Suprapubic skin (tissue), 4 donors: ENCODE results near the gene GALNT11. TPM values are rescaled to one million over a fixed set of nuclear protein-coding genes. Genes with fewer than 3 reads are reported as not detected.

ENCODE experiments used
- DNase-seq, 2 donors: peaks; one replicate each; pipeline ENCODE4 v3.0.0-alpha.2; 2019; ENCODE audit warnings: low spot score in 2 of 2
- H3K27ac ChIP-seq: fragments of 200-600 bp; sonication (generic); one replicate; pipeline ENCODE4 v1.5.1; 2019
- H3K27me3 ChIP-seq: fragments of 200-600 bp; sonication (generic); one replicate; pipeline ENCODE4 v1.5.1; 2019
- H3K36me3 ChIP-seq: fragments of 200-600 bp; sonication (generic); one replicate; pipeline ENCODE4 v1.5.1; 2019
- H3K4me1 ChIP-seq: fragments of 200-600 bp; sonication (generic); one replicate; pipeline ENCODE4 v1.5.1; 2019
- H3K4me3 ChIP-seq: fragments of 200-600 bp; sonication (generic); one replicate; pipeline ENCODE4 v1.5.1; 2019; ENCODE audit warnings: mild to moderate bottlenecking
- H3K9me3 ChIP-seq: fragments of 200-600 bp; sonication (generic); one replicate; pipeline ENCODE4 v1.5.1; 2019
- EP300 ChIP-seq: sonication (generic); formaldehyde crosslinking; IDR thresholded peaks from one replicate; pipeline ENCODE4 v1.6.1; 2017; ENCODE audit warnings: antibody characterized with exemption
- POLR2A ChIP-seq, 2 donors: fragments of 450-650 bp; IDR thresholded peaks; one replicate each; pipeline ENCODE4 v1.6.1; 2017; ENCODE audit warnings: antibody characterized with exemption in 2 of 2, mild to moderate bottlenecking in 2 of 2, moderate library complexity in 2 of 2
- POLR2AphosphoS5 ChIP-seq, 3 donors: sonication (generic); formaldehyde crosslinking; IDR thresholded peaks; one replicate each; pipeline ENCODE4 v1.6.1; 2017; ENCODE audit warnings: antibody characterized with exemption in 3 of 3
- WGBS: methylation state at CpG from one replicate; pipeline ENCODE4 v1.1.5; 2018; 5-methylcytosine and 5-hydroxymethylcytosine counted together
- total RNA-seq, 4 donors: library from RNA; depleted of rRNA; stranded (reverse); fragments of >200 nt; gene quantifications; one replicate each; pipeline ENCODE4 v1.1.0, GENCODE V29; 2016
- TF ChIP-seq, protein P1 (sequence below), 2 donors: fragments of 200-600 bp in 1 of 2; fragments of 450-650 bp in 1 of 2; sonication (generic) in 1 of 2; IDR thresholded peaks; one replicate each; pipeline ENCODE4 v1.5.1; 2016 to 2019; ENCODE audit warnings: antibody characterized with exemption in 2 of 2, mild to moderate bottlenecking in 1 of 2, moderate library complexity in 1 of 2

GALNT11 gene
- total RNA-seq, 4 donors from 2014 or later: 34.5 to 48.6 (median 42.5) TPM

DNA sequence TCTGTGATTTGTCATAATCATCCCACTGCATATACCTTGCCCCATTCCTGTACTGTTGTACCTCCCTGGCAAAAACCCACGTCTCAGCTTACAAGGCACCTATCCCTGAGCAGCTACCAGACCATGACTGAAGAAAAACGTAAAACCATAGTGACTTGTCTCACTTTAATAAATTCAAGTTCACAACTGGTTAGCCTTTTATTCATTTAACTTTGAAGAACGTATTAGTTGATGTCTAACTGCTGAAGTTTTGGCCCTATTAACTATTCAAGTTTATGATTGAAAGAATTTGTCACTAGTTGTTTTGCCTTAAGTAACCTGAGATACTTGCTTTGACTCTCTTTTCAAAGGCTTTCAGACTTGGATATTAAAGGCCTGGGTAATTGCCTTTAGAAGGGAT, 59.7 kb downstream of the GALNT11 start:
- Histone ChIP-seq H3K27me3 (no peaks in the 10 kb centered on the region), H3K36me3 (no peaks in the 10 kb centered on the region)
- TF ChIP-seq EP300 (no peak), POLR2A (IDR thresholded peaks at IDR 0.05) (no peak)

DNA sequence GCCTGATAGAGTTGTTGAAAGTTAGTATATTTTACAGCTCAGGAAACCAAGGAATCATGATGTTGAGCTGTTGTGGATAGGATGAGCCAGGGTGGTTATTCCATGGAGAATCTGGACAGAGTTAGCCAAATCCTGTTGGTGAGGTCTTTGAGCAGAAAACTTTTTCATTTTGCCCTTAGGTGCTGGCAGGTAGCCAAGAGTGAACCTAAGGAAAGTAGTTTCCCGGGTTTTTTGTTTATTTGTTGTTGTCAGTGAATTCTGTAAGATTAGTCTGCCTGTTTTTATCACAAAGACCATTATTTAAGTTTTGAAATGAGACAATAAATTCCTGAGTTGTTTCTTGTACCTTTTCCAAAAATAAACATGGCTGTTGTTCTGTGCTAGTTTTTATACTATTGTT, 61.0 kb downstream of the GALNT11 start:
- TF ChIP-seq POLR2AphosphoS5 (IDR thresholded peaks at IDR 0.05) (no peak), POLR2A (IDR thresholded peaks at IDR 0.05) (no peak), EP300 (no peak)
- TF ChIP-seq, protein P1, sequence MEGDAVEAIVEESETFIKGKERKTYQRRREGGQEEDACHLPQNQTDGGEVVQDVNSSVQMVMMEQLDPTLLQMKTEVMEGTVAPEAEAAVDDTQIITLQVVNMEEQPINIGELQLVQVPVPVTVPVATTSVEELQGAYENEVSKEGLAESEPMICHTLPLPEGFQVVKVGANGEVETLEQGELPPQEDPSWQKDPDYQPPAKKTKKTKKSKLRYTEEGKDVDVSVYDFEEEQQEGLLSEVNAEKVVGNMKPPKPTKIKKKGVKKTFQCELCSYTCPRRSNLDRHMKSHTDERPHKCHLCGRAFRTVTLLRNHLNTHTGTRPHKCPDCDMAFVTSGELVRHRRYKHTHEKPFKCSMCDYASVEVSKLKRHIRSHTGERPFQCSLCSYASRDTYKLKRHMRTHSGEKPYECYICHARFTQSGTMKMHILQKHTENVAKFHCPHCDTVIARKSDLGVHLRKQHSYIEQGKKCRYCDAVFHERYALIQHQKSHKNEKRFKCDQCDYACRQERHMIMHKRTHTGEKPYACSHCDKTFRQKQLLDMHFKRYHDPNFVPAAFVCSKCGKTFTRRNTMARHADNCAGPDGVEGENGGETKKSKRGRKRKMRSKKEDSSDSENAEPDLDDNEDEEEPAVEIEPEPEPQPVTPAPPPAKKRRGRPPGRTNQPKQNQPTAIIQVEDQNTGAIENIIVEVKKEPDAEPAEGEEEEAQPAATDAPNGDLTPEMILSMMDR (IDR thresholded peaks at IDR 0.05): no peak
- no peaks in the 10 kb centered on the region for H3K27me3 ChIP-seq
- no peaks in the 10 kb centered on the region for H3K36me3 ChIP-seq
- H3K27ac ChIP-seq: no peak overlapping the region
- H3K9me3 ChIP-seq: peaks cover 11% of the 10 kb centered on the region
- H3K4me1 ChIP-seq: peaks cover 7% of the 10 kb centered on the region
- WGBS: 29% methylated on average over 1 of the region's 1 CpG
- H3K4me3 ChIP-seq: no peak overlapping the region
- no peak for DNase-seq

More for the DNA sequence above, 59.7 kb downstream of the GALNT11 start:
- Histone ChIP-seq H3K9me3 (peaks cover 11% of the 10 kb centered on the region), H3K27ac (no peak overlapping the region), H3K4me3 (no peak overlapping the region), H3K4me1 (peaks cover 7% of the 10 kb centered on the region)
- DNase-seq: no peak
- 91% methylated on average over 3 of the region's 3 CpGs for WGBS

DNA sequence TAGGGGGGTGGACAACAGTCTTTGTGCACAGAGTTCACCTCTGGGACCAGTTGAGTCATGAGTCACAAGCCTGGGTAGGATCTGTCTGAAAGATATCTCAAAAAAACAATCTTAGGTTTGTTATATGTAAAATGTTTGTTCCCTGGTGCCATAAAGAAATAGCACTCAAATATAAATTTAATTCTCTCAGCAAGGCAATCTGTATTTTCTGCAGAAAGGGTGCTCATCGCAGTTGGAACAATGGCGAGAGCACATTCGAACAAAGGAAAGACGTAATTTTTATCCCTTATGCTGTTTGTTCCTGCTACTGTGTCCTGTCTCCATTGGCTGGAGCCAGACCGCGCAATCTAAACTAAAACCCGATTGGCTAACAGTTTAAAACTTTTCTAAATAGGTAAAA, 63.7 kb downstream of the GALNT11 start:
- no peak for DNase-seq
- Histone ChIP-seq H3K9me3 (peaks cover 11% of the 10 kb centered on the region), H3K27ac (no peak overlapping the region), H3K27me3 (no peaks in the 10 kb centered on the region), H3K36me3 (no peaks in the 10 kb centered on the region), H3K4me1 (no peaks in the 10 kb centered on the region), H3K4me3 (no peak overlapping the region)
- 98% methylated on average over 7 of the region's 7 CpGs for WGBS
- TF ChIP-seq POLR2A (IDR thresholded peaks at IDR 0.05): no peak
- TF ChIP-seq, protein P1 (IDR thresholded peaks at IDR 0.05): no peak
- no peak for TF ChIP-seq EP300
- no peak for TF ChIP-seq POLR2AphosphoS5 (IDR thresholded peaks at IDR 0.05)

DNA sequence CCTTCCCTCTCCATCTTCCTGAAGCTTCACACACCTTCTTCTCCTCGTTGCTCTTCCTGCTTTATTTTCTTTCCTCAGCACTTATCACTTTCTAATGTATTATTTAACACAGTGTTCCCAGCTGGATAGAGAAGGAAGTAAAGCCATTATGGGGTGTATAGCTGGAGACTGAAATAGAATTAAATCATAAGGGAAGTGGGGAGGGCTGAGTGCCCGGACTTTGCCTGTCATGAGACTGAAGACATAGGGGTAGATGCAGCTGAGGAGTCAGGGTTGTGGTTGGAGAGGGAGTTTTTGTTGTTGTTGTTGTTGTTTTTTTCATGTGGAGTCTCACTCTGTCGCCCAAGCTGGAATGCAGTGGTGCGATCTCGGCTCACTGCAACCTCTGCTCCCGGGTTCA, 65.3 kb downstream of the GALNT11 start:
- WGBS: 89% methylated on average over 6 of the region's 6 CpGs
- peaks cover 11% of the 10 kb centered on the region for H3K9me3 ChIP-seq
- H3K36me3 ChIP-seq: no peaks in the 10 kb centered on the region
- TF ChIP-seq, protein P1 (IDR thresholded peaks at IDR 0.05): no peak
- no peak for TF ChIP-seq POLR2A (IDR thresholded peaks at IDR 0.05)
- TF ChIP-seq EP300: no peak
- TF ChIP-seq POLR2AphosphoS5 (IDR thresholded peaks at IDR 0.05): no peak
- no peak overlapping the region for H3K4me3 ChIP-seq
- no peak for DNase-seq
- no peaks in the 10 kb centered on the region for H3K4me1 ChIP-seq
- H3K27ac ChIP-seq: no peak overlapping the region
- no peaks in the 10 kb centered on the region for H3K27me3 ChIP-seq

DNA sequence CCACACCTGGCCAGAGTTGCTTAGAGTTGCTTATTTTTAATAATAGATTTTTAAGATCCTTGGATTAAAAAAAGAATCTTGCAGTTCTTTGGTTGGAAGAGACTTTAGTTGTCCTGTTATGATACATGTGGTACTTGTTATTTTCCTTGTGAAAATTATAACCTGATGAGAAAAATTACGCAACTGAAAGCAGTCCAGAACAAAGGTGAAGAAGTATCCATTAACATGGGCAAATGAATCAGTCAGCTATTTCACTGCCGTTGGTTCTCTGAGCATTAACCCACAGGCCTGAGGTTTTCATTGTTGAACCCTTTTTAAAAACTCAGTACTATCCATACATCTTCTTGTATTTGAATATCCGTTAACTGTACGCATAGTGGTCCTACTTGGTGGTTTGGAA, 68.2 kb downstream of the GALNT11 start:
- Histone ChIP-seq H3K36me3 (peaks cover 4% of the 10 kb centered on the region), H3K4me1 (no peaks in the 10 kb centered on the region), H3K9me3 (peaks cover 11% of the 10 kb centered on the region), H3K27me3 (no peaks in the 10 kb centered on the region), H3K27ac (no peak overlapping the region), H3K4me3 (no peak overlapping the region)
- DNase-seq: no peak
- TF ChIP-seq, protein P1 (IDR thresholded peaks at IDR 0.05): no peak
- TF ChIP-seq POLR2A (IDR thresholded peaks at IDR 0.05) (no peak), POLR2AphosphoS5 (IDR thresholded peaks at IDR 0.05) (no peak), EP300 (no peak)
- WGBS: 89% methylated on average over 4 of the region's 4 CpGs

DNA sequence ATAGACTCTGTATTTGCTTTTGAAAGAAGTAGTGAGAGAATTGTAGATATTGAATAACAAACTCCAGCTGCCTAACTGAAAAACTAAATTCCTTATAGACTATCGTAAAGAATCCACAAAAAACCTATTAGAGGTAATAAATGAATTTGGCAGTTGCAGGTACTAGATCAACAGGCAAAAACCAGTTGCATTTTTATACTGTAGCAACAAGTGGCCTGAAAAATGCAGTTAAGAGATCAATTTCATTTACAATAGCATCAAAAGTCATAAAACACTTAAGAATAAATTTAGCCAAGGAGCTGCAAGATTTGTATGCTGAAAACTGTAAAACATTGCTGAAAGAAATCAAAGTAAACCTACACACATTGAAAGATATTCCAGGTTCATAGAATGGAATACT, 70.3 kb downstream of the GALNT11 start:
- H3K4me3 ChIP-seq: no peak overlapping the region
- no peak overlapping the region for H3K27ac ChIP-seq
- H3K4me1 ChIP-seq: no peaks in the 10 kb centered on the region
- TF ChIP-seq POLR2AphosphoS5 (IDR thresholded peaks at IDR 0.05): no peak
- TF ChIP-seq POLR2A (IDR thresholded peaks at IDR 0.05): no peak
- TF ChIP-seq, protein P1 (IDR thresholded peaks at IDR 0.05): no peak
- TF ChIP-seq EP300: no peak
- WGBS: 94% methylated on average over 1 of the region's 1 CpG
- peaks cover 4% of the 10 kb centered on the region for H3K36me3 ChIP-seq
- no peaks in the 10 kb centered on the region for H3K27me3 ChIP-seq
- no peak for DNase-seq
- no peaks in the 10 kb centered on the region for H3K9me3 ChIP-seq
